Neural cell (in vitro differentiated cells): Measurements from ENCODE around the gene TULP1.

ENCODE experiments used
- EP300 ChIP-seq: fragments of 450-650 bp; conservative IDR thresholded peaks from 2 replicates; pipeline ENCODE4 v1.6.1; 2014; ENCODE audit warnings: antibody characterized with exemption, mild to moderate bottlenecking, moderate library complexity; ENCODE audit not compliant: poor library complexity, severe bottlenecking
- TAF1 ChIP-seq: IDR thresholded peaks from 2 replicates; pipeline ENCODE4 v1.6.1; 2012; ENCODE audit warnings: low read depth
- TF ChIP-seq, protein P1 (sequence below): fragments of 450-650 bp; IDR thresholded peaks from 2 replicates; pipeline ENCODE4 v1.5.1; 2014; ENCODE audit warnings: antibody characterized with exemption, mild to moderate bottlenecking, moderate library complexity; ENCODE audit not compliant: poor library complexity, severe bottlenecking
- TF ChIP-seq, protein P2 (sequence below): IDR thresholded peaks from 2 replicates; pipeline ENCODE4 v1.6.1; 2012; ENCODE audit warnings: borderline replicate concordance

DNA sequence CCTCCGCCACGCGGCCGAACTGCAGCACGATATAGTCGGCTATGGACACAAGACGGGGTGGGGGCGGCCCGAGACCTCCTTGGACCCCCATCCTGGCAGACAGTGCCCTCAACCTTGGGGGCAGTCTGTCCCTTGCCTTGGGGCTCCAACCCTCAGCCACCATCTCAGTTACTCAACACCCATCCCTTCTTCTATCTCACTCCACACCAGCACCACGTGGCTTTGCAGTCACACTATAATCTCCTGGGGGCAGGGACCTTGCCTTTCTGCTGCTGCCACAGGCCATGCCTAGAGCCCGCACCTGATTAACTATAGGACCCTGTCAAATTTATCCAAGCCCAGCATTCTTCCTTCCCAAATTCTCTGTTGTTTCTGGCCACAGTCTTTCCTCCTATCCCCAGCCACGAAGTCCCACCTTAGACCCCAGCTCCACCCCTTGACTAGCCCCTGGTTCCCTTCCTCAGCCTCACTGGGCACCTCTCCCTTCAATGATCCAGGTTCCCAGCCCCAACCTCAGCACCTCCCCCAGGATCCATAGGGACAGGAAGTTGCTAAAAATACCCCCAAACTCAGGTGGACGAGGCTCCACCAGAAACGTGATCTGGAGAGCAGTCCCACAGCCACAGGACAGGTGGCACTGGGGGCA lies 14.2 kb downstream of the TULP1 start:
- TF ChIP-seq, protein P1, sequence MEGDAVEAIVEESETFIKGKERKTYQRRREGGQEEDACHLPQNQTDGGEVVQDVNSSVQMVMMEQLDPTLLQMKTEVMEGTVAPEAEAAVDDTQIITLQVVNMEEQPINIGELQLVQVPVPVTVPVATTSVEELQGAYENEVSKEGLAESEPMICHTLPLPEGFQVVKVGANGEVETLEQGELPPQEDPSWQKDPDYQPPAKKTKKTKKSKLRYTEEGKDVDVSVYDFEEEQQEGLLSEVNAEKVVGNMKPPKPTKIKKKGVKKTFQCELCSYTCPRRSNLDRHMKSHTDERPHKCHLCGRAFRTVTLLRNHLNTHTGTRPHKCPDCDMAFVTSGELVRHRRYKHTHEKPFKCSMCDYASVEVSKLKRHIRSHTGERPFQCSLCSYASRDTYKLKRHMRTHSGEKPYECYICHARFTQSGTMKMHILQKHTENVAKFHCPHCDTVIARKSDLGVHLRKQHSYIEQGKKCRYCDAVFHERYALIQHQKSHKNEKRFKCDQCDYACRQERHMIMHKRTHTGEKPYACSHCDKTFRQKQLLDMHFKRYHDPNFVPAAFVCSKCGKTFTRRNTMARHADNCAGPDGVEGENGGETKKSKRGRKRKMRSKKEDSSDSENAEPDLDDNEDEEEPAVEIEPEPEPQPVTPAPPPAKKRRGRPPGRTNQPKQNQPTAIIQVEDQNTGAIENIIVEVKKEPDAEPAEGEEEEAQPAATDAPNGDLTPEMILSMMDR = no peak
- TF ChIP-seq EP300 = no peak
- TF ChIP-seq, protein P2, sequence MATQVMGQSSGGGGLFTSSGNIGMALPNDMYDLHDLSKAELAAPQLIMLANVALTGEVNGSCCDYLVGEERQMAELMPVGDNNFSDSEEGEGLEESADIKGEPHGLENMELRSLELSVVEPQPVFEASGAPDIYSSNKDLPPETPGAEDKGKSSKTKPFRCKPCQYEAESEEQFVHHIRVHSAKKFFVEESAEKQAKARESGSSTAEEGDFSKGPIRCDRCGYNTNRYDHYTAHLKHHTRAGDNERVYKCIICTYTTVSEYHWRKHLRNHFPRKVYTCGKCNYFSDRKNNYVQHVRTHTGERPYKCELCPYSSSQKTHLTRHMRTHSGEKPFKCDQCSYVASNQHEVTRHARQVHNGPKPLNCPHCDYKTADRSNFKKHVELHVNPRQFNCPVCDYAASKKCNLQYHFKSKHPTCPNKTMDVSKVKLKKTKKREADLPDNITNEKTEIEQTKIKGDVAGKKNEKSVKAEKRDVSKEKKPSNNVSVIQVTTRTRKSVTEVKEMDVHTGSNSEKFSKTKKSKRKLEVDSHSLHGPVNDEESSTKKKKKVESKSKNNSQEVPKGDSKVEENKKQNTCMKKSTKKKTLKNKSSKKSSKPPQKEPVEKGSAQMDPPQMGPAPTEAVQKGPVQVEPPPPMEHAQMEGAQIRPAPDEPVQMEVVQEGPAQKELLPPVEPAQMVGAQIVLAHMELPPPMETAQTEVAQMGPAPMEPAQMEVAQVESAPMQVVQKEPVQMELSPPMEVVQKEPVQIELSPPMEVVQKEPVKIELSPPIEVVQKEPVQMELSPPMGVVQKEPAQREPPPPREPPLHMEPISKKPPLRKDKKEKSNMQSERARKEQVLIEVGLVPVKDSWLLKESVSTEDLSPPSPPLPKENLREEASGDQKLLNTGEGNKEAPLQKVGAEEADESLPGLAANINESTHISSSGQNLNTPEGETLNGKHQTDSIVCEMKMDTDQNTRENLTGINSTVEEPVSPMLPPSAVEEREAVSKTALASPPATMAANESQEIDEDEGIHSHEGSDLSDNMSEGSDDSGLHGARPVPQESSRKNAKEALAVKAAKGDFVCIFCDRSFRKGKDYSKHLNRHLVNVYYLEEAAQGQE = no peak
- TF ChIP-seq TAF1 = no peak
